Activated B cell treated with CpG ODN at 0.5 μM for 24 hours (primary cell): ENCODE results near the gene ANTXR2. TPM values are rescaled to one million over a fixed set of nuclear protein-coding genes. Genes with fewer than 3 reads are reported as not detected.

Experiments
- ATAC-seq: fragments of 200-7000 bp; cut with Tn5 transposase; one replicate; pipeline ENCODE4 v1.10.0; 2021; ENCODE audit warnings: low read depth, mild to moderate bottlenecking, moderate library complexity
- CTCF ChIA-PET: fragments of 350-600 bp; sonication (Branson Sonifier 250); formaldehyde crosslinking; loops from one replicate; lab custom pipeline; 2021; ENCODE audit warnings: antibody characterized with exemption; lab: Charles Lee
- POLR2A ChIA-PET: fragments of 350-600 bp; sonication (Branson Sonifier 250); formaldehyde crosslinking; loops from one replicate; lab custom pipeline; 2021; ENCODE audit warnings: antibody characterized with exemption; lab: Charles Lee
- DNase-seq: peaks from one replicate; pipeline ENCODE4 v3.0.0; 2022
- H3K27ac Mint-ChIP-seq: one replicate; pipeline ENCODE4 v1.8.0; 2020; ENCODE audit warnings: mixed read lengths
- H3K27me3 Mint-ChIP-seq: one replicate; pipeline ENCODE4 v1.8.0; 2021; ENCODE audit warnings: mixed read lengths
- H3K36me3 Mint-ChIP-seq: one replicate; pipeline ENCODE4 v1.8.0; 2021; ENCODE audit warnings: low read depth, mixed read lengths
- H3K4me1 Mint-ChIP-seq: one replicate; pipeline ENCODE4 v1.8.0; 2021; ENCODE audit warnings: mixed read lengths
- H3K4me3 Mint-ChIP-seq: one replicate; pipeline ENCODE4 v1.8.0; 2020; ENCODE audit warnings: mild to moderate bottlenecking, mixed read lengths
- H3K9me3 Mint-ChIP-seq: one replicate; pipeline ENCODE4 v1.8.0; 2020; ENCODE audit warnings: mixed read lengths
- intact Hi-C: fragments of 100-400 bp; cut with micrococcal nuclease; formaldehyde crosslinking; loops from one replicate; pipeline ENCODE4 v1.15.1; 2024
- total RNA-seq: library from RNA; stranded (reverse); gene quantifications from 2 replicates; pipeline ENCODE4 v1.2.3, GENCODE V29; 2022
- TF ChIP-seq, protein P1 (sequence below): fragments of 200-600 bp; IDR thresholded peaks from one replicate; pipeline ENCODE4 v1.8.0; 2022; ENCODE audit warnings: antibody characterized with exemption, mild to moderate bottlenecking

ANTXR2 gene
- total RNA-seq, 1 donor from 2014 or later, result 19.6 TPM

DNA sequence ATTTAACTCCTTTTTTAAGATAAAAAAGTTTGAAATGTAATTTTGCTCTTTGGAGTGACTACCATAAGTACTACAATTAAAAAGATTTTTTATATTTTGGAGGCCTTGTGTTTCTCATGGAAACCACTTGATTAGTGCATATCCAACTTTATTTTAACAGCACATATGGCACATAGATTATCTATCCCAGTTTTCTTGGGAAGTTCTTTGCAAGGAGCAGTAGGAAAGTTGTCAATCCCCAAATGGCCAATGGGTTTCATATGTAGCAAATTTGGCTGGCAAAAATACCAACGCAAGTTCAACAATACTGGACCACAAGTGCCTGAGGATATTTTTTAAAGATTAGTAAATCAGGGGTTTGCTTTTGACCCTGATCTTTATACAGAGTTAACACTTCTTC is 15.4 kb upstream of the ANTXR2 start:
- Mint-ChIP-seq H3K27ac (no peak overlapping the region), H3K36me3 (no peaks in the 10 kb centered on the region), H3K4me3 (no peak overlapping the region), H3K9me3 (no peaks in the 10 kb centered on the region), H3K4me1 (no peaks in the 10 kb centered on the region), H3K27me3 (peaks cover 18% of the 10 kb centered on the region)
- TF ChIP-seq, protein P1, sequence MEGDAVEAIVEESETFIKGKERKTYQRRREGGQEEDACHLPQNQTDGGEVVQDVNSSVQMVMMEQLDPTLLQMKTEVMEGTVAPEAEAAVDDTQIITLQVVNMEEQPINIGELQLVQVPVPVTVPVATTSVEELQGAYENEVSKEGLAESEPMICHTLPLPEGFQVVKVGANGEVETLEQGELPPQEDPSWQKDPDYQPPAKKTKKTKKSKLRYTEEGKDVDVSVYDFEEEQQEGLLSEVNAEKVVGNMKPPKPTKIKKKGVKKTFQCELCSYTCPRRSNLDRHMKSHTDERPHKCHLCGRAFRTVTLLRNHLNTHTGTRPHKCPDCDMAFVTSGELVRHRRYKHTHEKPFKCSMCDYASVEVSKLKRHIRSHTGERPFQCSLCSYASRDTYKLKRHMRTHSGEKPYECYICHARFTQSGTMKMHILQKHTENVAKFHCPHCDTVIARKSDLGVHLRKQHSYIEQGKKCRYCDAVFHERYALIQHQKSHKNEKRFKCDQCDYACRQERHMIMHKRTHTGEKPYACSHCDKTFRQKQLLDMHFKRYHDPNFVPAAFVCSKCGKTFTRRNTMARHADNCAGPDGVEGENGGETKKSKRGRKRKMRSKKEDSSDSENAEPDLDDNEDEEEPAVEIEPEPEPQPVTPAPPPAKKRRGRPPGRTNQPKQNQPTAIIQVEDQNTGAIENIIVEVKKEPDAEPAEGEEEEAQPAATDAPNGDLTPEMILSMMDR, result no peak
- POLR2A ChIA-PET, result no interaction called here
- no peak for ATAC-seq
- intact Hi-C loops, result no loop called here
- CTCF ChIA-PET, result no interaction called here
- no peak for DNase-seq

DNA sequence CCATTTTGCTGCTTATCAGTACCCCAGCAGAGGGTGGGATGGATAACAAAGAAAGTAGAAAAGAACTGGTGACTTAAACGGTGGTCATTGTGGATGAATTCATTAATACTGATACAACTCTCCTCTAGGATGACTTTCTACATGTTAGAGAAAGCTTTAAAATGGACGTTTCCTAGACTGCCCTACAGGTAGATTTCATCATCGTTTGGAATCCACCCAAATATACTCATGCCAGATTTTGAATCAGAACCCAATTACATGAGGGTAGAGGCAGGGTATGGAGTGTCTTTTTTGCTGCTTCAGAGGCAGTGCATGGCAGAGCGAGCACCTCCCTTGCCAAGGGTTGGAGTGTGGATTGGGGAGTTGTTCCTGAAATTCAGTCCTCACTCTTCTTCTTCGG is 13.3 kb upstream of the ANTXR2 start:
- TF ChIP-seq, protein P1, result no peak
- no peak for ATAC-seq
- ChIA-PET POLR2A (no interaction called here), CTCF (no interaction called here)
- no peaks in the 10 kb centered on the region for H3K4me1 Mint-ChIP-seq
- H3K27ac Mint-ChIP-seq, result no peak overlapping the region
- H3K4me3 Mint-ChIP-seq, result no peak overlapping the region
- H3K9me3 Mint-ChIP-seq, result no peaks in the 10 kb centered on the region
- H3K36me3 Mint-ChIP-seq, result no peaks in the 10 kb centered on the region
- peaks cover 13% of the 10 kb centered on the region for H3K27me3 Mint-ChIP-seq
- no peak for DNase-seq
- intact Hi-C loops, result no loop called here

DNA sequence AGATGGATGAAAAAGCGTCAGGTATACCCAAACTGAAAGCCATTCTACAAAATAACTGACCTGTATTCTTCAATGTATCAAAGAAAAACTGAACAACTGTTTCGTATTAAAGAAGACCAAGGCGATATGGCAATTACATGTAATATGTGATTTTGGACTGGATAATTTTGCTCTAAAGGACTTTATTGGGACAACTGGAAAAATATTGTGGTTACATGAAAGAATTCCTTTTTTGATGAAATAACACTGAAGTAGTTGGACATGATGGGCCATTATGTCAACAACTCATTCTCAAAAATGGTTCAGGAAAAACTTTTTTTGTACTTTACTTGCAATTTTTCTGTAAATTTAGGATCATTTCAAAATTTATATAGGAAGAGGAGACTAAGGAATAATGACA is 12.1 kb upstream of the ANTXR2 start:
- TF ChIP-seq, protein P1, result no peak
- CTCF ChIA-PET, result no interaction called here
- Mint-ChIP-seq H3K27ac (no peak overlapping the region), H3K4me3 (no peak overlapping the region), H3K36me3 (no peaks in the 10 kb centered on the region), H3K9me3 (no peaks in the 10 kb centered on the region), H3K4me1 (no peaks in the 10 kb centered on the region), H3K27me3 (peaks cover 13% of the 10 kb centered on the region)
- POLR2A ChIA-PET, result no interaction called here
- no peak for DNase-seq
- intact Hi-C loops, result no loop called here
- no peak for ATAC-seq

DNA sequence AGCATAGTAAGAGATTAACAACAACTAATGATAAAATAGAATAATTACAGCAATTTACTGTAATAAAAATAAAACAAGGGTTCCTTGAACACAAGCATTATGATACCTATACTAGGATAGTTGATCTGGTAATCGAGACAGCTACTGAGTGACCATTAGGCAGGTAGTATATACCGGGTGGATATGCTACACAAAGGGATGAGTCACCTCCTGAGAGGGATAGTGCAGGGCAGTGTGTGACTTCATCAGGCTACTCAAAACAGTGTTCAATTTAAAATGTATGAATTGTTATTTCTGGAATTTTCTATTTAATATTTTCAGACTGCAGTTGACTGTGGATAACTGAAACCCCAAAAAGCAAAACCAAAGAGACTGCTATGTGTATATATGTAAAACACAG is 9.7 kb upstream of the ANTXR2 start:
- H3K9me3 Mint-ChIP-seq, result no peaks in the 10 kb centered on the region
- peaks cover 4% of the 10 kb centered on the region for H3K4me1 Mint-ChIP-seq
- no peaks in the 10 kb centered on the region for H3K36me3 Mint-ChIP-seq
- POLR2A ChIA-PET, result no interaction called here
- ATAC-seq, result no peak
- intact Hi-C loops, result no loop called here
- peaks cover 14% of the 10 kb centered on the region for H3K27me3 Mint-ChIP-seq
- CTCF ChIA-PET, result no interaction called here
- no peak overlapping the region for H3K4me3 Mint-ChIP-seq
- no peak for DNase-seq
- no peak overlapping the region for H3K27ac Mint-ChIP-seq
- TF ChIP-seq, protein P1, result no peak

DNA sequence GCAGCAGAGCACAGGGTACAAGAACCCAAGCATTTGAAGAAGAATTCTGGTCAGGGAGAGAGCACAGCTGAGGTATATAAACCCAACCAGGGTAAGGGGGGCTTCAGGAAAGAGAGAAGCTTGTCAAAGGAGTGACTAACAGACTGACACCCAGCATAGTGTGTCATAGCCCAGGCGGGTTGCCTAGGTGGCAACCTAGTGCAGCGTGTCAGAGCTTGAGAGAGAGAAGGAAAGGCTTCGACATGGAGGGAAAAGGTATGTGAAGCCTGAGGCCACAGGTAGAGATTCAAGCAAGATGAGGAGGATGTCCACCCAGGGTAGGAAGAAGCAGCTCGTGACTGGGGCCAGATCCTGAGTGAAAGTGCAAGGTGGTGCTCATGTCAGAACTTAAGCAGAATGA is 8.5 kb upstream of the ANTXR2 start:
- CTCF ChIA-PET, result no interaction called here
- intact Hi-C loops, result no loop called here
- TF ChIP-seq, protein P1, result no peak
- POLR2A ChIA-PET, result no interaction called here
- Mint-ChIP-seq H3K9me3 (no peaks in the 10 kb centered on the region), H3K27ac (no peak overlapping the region), H3K4me1 (peaks cover 6% of the 10 kb centered on the region), H3K36me3 (no peaks in the 10 kb centered on the region), H3K27me3 (peaks cover 11% of the 10 kb centered on the region), H3K4me3 (no peak overlapping the region)
- DNase-seq, result no peak
- no peak for ATAC-seq
